Measurements from ENCODE around the gene PRMT7. TPM values are rescaled to one million over a fixed set of nuclear protein-coding genes. Genes with fewer than 3 reads are reported as not detected.

PRMT7 gene
- total RNA-seq, 5 donors from 2014 or later (not counting 1 experiment from before 2014, with no cell fraction given): 80.1 to 92.4 (median 87.2) TPM

- CTCF ChIA-PET: no interaction called here
- POLR2A ChIA-PET: interaction anchor here in 1 of 2 donors (0.7 kb wide), 1 partner anchor 1426 kb away, joined by 3 read pairs; no protein-coding TSS in a partner anchor
- H3K4me1 ChIP-seq (ENCODE audit: control insufficient read depth in 1 of 2, extremely low read depth in 1 of 2, insufficient read depth in 2 of 2, low read length in 2 of 2): peaks cover 22 to 48% of the 10 kb centered on the region in 2 experiments
- peaks cover 13 to 49% of the 10 kb centered on the region in 2 donors for H3K36me3 ChIP-seq (ENCODE audit: control insufficient read depth in 2 of 2, extremely low read depth in 1 of 2, insufficient read depth in 1 of 2, low read length in 1 of 2)
- H3K36me3 Mint-ChIP-seq: peaks cover 30% of the 10 kb centered on the region
- H3K4me3 Mint-ChIP-seq: peak overlapping the region in 1 of 3 donors; percentile 9
- no CpG with 5 or more reads among the region's 4 CpGs for WGBS (ENCODE audit: insufficient coverage)
- no peaks in the 10 kb centered on the region for H3K9me3 Mint-ChIP-seq
- ATAC-seq (replicated peaks in 1 of 4): no peak
- no peaks in the 10 kb centered on the region for H3K9me3 ChIP-seq
- H3K27ac ChIP-seq (ENCODE audit: low read length): no peak overlapping the region
- H3K27ac Mint-ChIP-seq: no peak overlapping the region
- DNase-seq: no peak
- H3K4me1 Mint-ChIP-seq: peaks cover 41 to 55% (median 50%) of the 10 kb centered on the region in 3 donors
- no peaks in the 10 kb centered on the region for H3K27me3 ChIP-seq (replicated peaks in 1 of 2; ENCODE audit: control insufficient read depth in 2 of 2, extremely low read depth in 1 of 2, insufficient read depth in 2 of 2, low read length in 1 of 2)
- H3K27me3 Mint-ChIP-seq: no peaks in the 10 kb centered on the region
- no peak overlapping the region for H3K4me3 ChIP-seq (ENCODE audit: control insufficient read depth in 1 of 2, extremely low read depth in 1 of 2, low read length in 1 of 2)
Measured at GRCh38 chr16:68313116-68313515, 2.3 kb downstream of the PRMT7 start.

- H3K27me3 Mint-ChIP-seq: no peaks in the 10 kb centered on the region
- POLR2A ChIA-PET: interaction anchor here (0.6 to 0.7 kb wide), 2 partner anchors 33 to 40 kb away, joined by 5 to 8 read pairs; no protein-coding TSS in a partner anchor
- Histone ChIP-seq H3K27me3 (replicated peaks in 1 of 2; ENCODE audit: control insufficient read depth in 2 of 2, extremely low read depth in 1 of 2, insufficient read depth in 2 of 2, low read length in 1 of 2) (no peaks in the 10 kb centered on the region), H3K27ac (ENCODE audit: low read length) (no peak overlapping the region), H3K4me3 (ENCODE audit: control insufficient read depth in 1 of 2, extremely low read depth in 1 of 2, low read length in 1 of 2) (no peak overlapping the region), H3K4me1 (ENCODE audit: control insufficient read depth in 1 of 2, extremely low read depth in 1 of 2, insufficient read depth in 2 of 2, low read length in 2 of 2) (peaks cover 0 to under 1% of the 10 kb centered on the region in 2 experiments), H3K9me3 (no peaks in the 10 kb centered on the region), H3K36me3 (ENCODE audit: control insufficient read depth in 2 of 2, extremely low read depth in 1 of 2, insufficient read depth in 1 of 2, low read length in 1 of 2) (peaks cover 13 to 59% of the 10 kb centered on the region in 2 donors)
- H3K4me3 Mint-ChIP-seq: no peak overlapping the region
- ATAC-seq (replicated peaks in 1 of 4) (no peak), DNase-seq (no peak)
- peak overlapping the region; percentile 17 to 26 for H3K27ac Mint-ChIP-seq
- 83% methylated on average over 2 of the region's 6 CpGs for WGBS (ENCODE audit: insufficient coverage)
- no peaks in the 10 kb centered on the region for H3K9me3 Mint-ChIP-seq
- CTCF ChIA-PET: no interaction called here
- peaks cover 13 to 28% (median 25%) of the 10 kb centered on the region in 3 donors for H3K4me1 Mint-ChIP-seq
- H3K36me3 Mint-ChIP-seq: peaks cover 33% of the 10 kb centered on the region
Measured at GRCh38 chr16:68319185-68319908, 8.5 kb downstream of the PRMT7 start.

GRCh38 chr16:68324336-68324735, 13.5 kb downstream of the PRMT7 start:
- Mint-ChIP-seq H3K4me3 (no peak overlapping the region), H3K9me3 (no peaks in the 10 kb centered on the region), H3K36me3 (peaks cover 24% of the 10 kb centered on the region), H3K4me1 (peaks cover 0 to 15% (median 8%) of the 10 kb centered on the region in 3 donors), H3K27ac (no peak overlapping the region), H3K27me3 (no peaks in the 10 kb centered on the region)
- Histone ChIP-seq H3K27ac (ENCODE audit: low read length) (no peak overlapping the region), H3K27me3 (replicated peaks in 1 of 2; ENCODE audit: control insufficient read depth in 2 of 2, extremely low read depth in 1 of 2, insufficient read depth in 2 of 2, low read length in 1 of 2) (no peaks in the 10 kb centered on the region), H3K36me3 (ENCODE audit: control insufficient read depth in 2 of 2, extremely low read depth in 1 of 2, insufficient read depth in 1 of 2, low read length in 1 of 2) (peaks cover 12 to 53% of the 10 kb centered on the region in 2 donors), H3K9me3 (no peaks in the 10 kb centered on the region), H3K4me1 (ENCODE audit: control insufficient read depth in 1 of 2, extremely low read depth in 1 of 2, insufficient read depth in 2 of 2, low read length in 2 of 2) (peaks cover 0 to 7% of the 10 kb centered on the region in 2 experiments), H3K4me3 (ENCODE audit: control insufficient read depth in 1 of 2, extremely low read depth in 1 of 2, low read length in 1 of 2) (no peak overlapping the region)
- WGBS (ENCODE audit: insufficient coverage): 98% methylated on average over 5 of the region's 5 CpGs
- ChIA-PET POLR2A (no interaction called here), CTCF (interaction anchor here in 1 of 2 donors (0.6 to 2.9 kb wide), 2 partner anchors 25 to 62 kb away, joined by 3 to 19 read pairs; partner anchors contain the start of gene SLC7A6)
- ATAC-seq (replicated peaks in 1 of 4) (no peak), DNase-seq (no peak)

- Mint-ChIP-seq H3K4me3 (no peak overlapping the region), H3K27ac (no peak overlapping the region), H3K27me3 (no peaks in the 10 kb centered on the region), H3K9me3 (no peaks in the 10 kb centered on the region), H3K36me3 (peaks cover 22% of the 10 kb centered on the region), H3K4me1 (peaks cover 0 to 13% (median 8%) of the 10 kb centered on the region in 3 donors)
- 92% methylated on average over 5 of the region's 8 CpGs for WGBS (ENCODE audit: insufficient coverage)
- Histone ChIP-seq H3K4me1 (ENCODE audit: control insufficient read depth in 1 of 2, extremely low read depth in 1 of 2, insufficient read depth in 2 of 2, low read length in 2 of 2) (peaks cover 0 to 7% of the 10 kb centered on the region in 2 experiments), H3K27me3 (replicated peaks in 1 of 2; ENCODE audit: control insufficient read depth in 2 of 2, extremely low read depth in 1 of 2, insufficient read depth in 2 of 2, low read length in 1 of 2) (no peaks in the 10 kb centered on the region), H3K36me3 (ENCODE audit: control insufficient read depth in 2 of 2, extremely low read depth in 1 of 2, insufficient read depth in 1 of 2, low read length in 1 of 2) (peaks cover 12 to 48% of the 10 kb centered on the region in 2 donors), H3K4me3 (ENCODE audit: control insufficient read depth in 1 of 2, extremely low read depth in 1 of 2, low read length in 1 of 2) (no peak overlapping the region), H3K9me3 (no peaks in the 10 kb centered on the region), H3K27ac (ENCODE audit: low read length) (no peak overlapping the region)
- no peak for DNase-seq
- CTCF ChIA-PET: interaction anchor here (2.9 to 5.3 kb wide), 2 partner anchors 62 kb away, joined by 19 to 71 read pairs; partner anchors contain the start of gene SLC7A6 (in 2 of the 2)
- POLR2A ChIA-PET: no interaction called here
- no peak for ATAC-seq (replicated peaks in 1 of 4)
Measured at GRCh38 chr16:68324780-68325357, 14.1 kb downstream of the PRMT7 start.

- peaks cover 14 to 15% (median 15%) of the 10 kb centered on the region in 3 donors for H3K4me1 Mint-ChIP-seq
- POLR2A ChIA-PET: interaction anchor here in 1 of 2 donors (0.6 kb wide), 1 partner anchor 20 kb away, joined by 8 read pairs; no protein-coding TSS in a partner anchor
- no peak overlapping the region for H3K27ac Mint-ChIP-seq
- H3K4me3 Mint-ChIP-seq: no peak overlapping the region
- H3K9me3 ChIP-seq: no peaks in the 10 kb centered on the region
- peaks cover 14 to 38% of the 10 kb centered on the region in 2 donors for H3K36me3 ChIP-seq (ENCODE audit: control insufficient read depth in 2 of 2, extremely low read depth in 1 of 2, insufficient read depth in 1 of 2, low read length in 1 of 2)
- ATAC-seq (replicated peaks in 1 of 4) (peak; percentile 93 to 99 (median 97)), DNase-seq (peak; percentile 58 to 90 (median 72))
- H3K36me3 Mint-ChIP-seq: peaks cover 24% of the 10 kb centered on the region
- 43% methylated on average over 7 of the region's 13 CpGs for WGBS (ENCODE audit: insufficient coverage)
- CTCF ChIA-PET: interaction anchor here (0.6 to 5.3 kb wide), 17 partner anchors 11 to 775 kb away, joined by 3 to 71 read pairs (median 4); partner anchors contain the start of gene SLC7A6 (in 1 of the 2)
- no peak overlapping the region for H3K27ac ChIP-seq (ENCODE audit: low read length)
- H3K4me3 ChIP-seq (ENCODE audit: control insufficient read depth in 1 of 2, extremely low read depth in 1 of 2, low read length in 1 of 2): no peak overlapping the region
- H3K27me3 Mint-ChIP-seq: no peaks in the 10 kb centered on the region
- H3K9me3 Mint-ChIP-seq: no peaks in the 10 kb centered on the region
- peaks cover 9 to 11% of the 10 kb centered on the region in 2 experiments for H3K4me1 ChIP-seq (ENCODE audit: control insufficient read depth in 1 of 2, extremely low read depth in 1 of 2, insufficient read depth in 2 of 2, low read length in 2 of 2)
- H3K27me3 ChIP-seq (replicated peaks in 1 of 2; ENCODE audit: control insufficient read depth in 2 of 2, extremely low read depth in 1 of 2, insufficient read depth in 2 of 2, low read length in 1 of 2): no peaks in the 10 kb centered on the region
Measured at GRCh38 chr16:68328151-68328859, 17.5 kb downstream of the PRMT7 start.

All from T-cell (primary cell).